Panc1 (cell line): ENCODE measurements around the gene TP63. TPM values are rescaled to one million over a fixed set of nuclear protein-coding genes. Genes with fewer than 3 reads are reported as not detected.

Experiments used
- ATAC-seq: fragments of 200-7000 bp; cut with Tn5 transposase; 2 replicates; pipeline ENCODE4 v1.9.1; 2020; ENCODE audit warnings: mild to moderate bottlenecking, moderate library complexity
- BruUV-seq: library from RNA; stranded (reverse); fragments of 400-500 nt; replicated peaks from 2 replicates; lab custom pipeline; 2021; lab: Mats Ljungman, UMichigan
- CTCF ChIA-PET: fragments of 300-600 bp; sonication (Branson Sonifier 250); formaldehyde crosslinking; loops from one replicate; lab custom pipeline; 2022; ENCODE audit warnings: antibody characterized with exemption; lab: Charles Lee
- POLR2A ChIA-PET: fragments of 300-600 bp; sonication (Branson Sonifier 250); formaldehyde crosslinking; loops from one replicate; lab custom pipeline; 2022; ENCODE audit warnings: antibody characterized with exemption; lab: Charles Lee
- DNase-seq: peaks from one replicate; pipeline ENCODE4 v3.0.0-alpha.2; 2010; ENCODE audit warnings: low read depth, low spot score
- H3K27ac ChIP-seq: 2 replicates; pipeline ENCODE4 v1.5.1; 2011; ENCODE audit warnings: mild to moderate bottlenecking, low read length, inconsistent platforms
- H3K27me3 ChIP-seq: fragments of 200-500 bp; sonication (Bioruptor generic); 2 replicates; pipeline ENCODE4 v1.6.0; 2014; ENCODE audit warnings: low read length, inconsistent platforms; ENCODE audit not compliant: control insufficient read depth, insufficient read depth
- H3K36me3 ChIP-seq: fragments of 200-500 bp; sonication (Bioruptor generic); 2 replicates; pipeline ENCODE4 v1.5.1; 2014; ENCODE audit warnings: inconsistent platforms, mild to moderate bottlenecking, low read length, moderate library complexity; ENCODE audit not compliant: control insufficient read depth, insufficient read depth
- H3K4me1 ChIP-seq: 2 replicates; pipeline ENCODE4 v1.5.1; 2011; ENCODE audit warnings: inconsistent platforms, mild to moderate bottlenecking, low read length, moderate library complexity; ENCODE audit not compliant: control insufficient read depth, insufficient read depth
- H3K4me3 ChIP-seq, 2 experiments: 2 replicates each; pipeline ENCODE4 v1.5.1; 2011 to 2012; ENCODE audit warnings: low read depth in 2 of 2, low read length in 2 of 2, mild to moderate bottlenecking in 2 of 2, inconsistent platforms in 1 of 2, moderate library complexity in 1 of 2
- H3K9me3 ChIP-seq: fragments of 200-500 bp; sonication (Bioruptor generic); 2 replicates; pipeline ENCODE4 v1.5.1; 2014; ENCODE audit warnings: low read depth, mild to moderate bottlenecking, inconsistent platforms, low read length, moderate library complexity; ENCODE audit not compliant: control insufficient read depth, insufficient read depth
- POLR2AphosphoS5 ChIP-seq: IDR thresholded peaks from 2 replicates; pipeline ENCODE4 v1.6.1; 2012; ENCODE audit warnings: mild to moderate bottlenecking, low read depth, low read length, moderate library complexity
- REST ChIP-seq, 2 experiments: IDR thresholded peaks; 2 replicates each; pipeline ENCODE4 v1.6.1; 2011 to 2012; ENCODE audit warnings: low read depth in 2 of 2, control low read depth in 1 of 2, low read length in 1 of 2, mild to moderate bottlenecking in 1 of 2, moderate library complexity in 1 of 2; ENCODE audit not compliant: insufficient read depth in 1 of 2
- SIN3A ChIP-seq: IDR thresholded peaks from 2 replicates; pipeline ENCODE4 v1.6.1; 2012; ENCODE audit warnings: low read depth, mild to moderate bottlenecking, low read length, moderate library complexity, borderline replicate concordance; ENCODE audit not compliant: insufficient read depth
- TCF7L2 ChIP-seq: IDR thresholded peaks from 2 replicates; pipeline ENCODE4 v1.6.1; 2011; ENCODE audit warnings: mild to moderate bottlenecking, low read depth, low read length, inconsistent platforms
- in situ Hi-C: cut with HindIII; loops from 2 replicates; pipeline ENCODE4 v1.10.0; 2016; ENCODE audit warnings: low sequenced_read_pairs, low pct_unique_long_range_greater_than_20kb
- intact Hi-C: fragments of 100-400 bp; cut with micrococcal nuclease; formaldehyde crosslinking; loops from one replicate; pipeline ENCODE4 v1.10.0; 2022; ENCODE audit not compliant: unreplicated experiment
- total RNA-seq: library from RNA; stranded (reverse); gene quantifications from one replicate; pipeline ENCODE4 v1.2.1, GENCODE V29; 2021; ENCODE audit not compliant: unreplicated experiment
- TF ChIP-seq, protein P1 (sequence below): fragments of 450-650 bp; IDR thresholded peaks from 2 replicates; pipeline ENCODE4 v1.5.1; 2017; ENCODE audit warnings: mild to moderate bottlenecking

TP63 gene
- total RNA-seq, 1 experiment from 2014 or later: 0.51 TPM

- Histone ChIP-seq H3K4me3 (no peak overlapping the region), H3K27me3 (no peaks in the 10 kb centered on the region), H3K9me3 (no peaks in the 10 kb centered on the region), H3K4me1 (no peaks in the 10 kb centered on the region), H3K27ac (no peak overlapping the region), H3K36me3 (no peaks in the 10 kb centered on the region)
- POLR2A ChIA-PET: no interaction called here
- DNase-seq (no peak), ATAC-seq (no peak)
- intact Hi-C loops: no loop called here
- CTCF ChIA-PET: no interaction called here
- in situ Hi-C loops: no loop called here
- no TSS peak for BruUV-seq
- TF ChIP-seq SIN3A (no peak), TCF7L2 (no peak), POLR2AphosphoS5 (no peak), REST (IDR thresholded peaks at IDR 0.05; ENCODE audit: insufficient read depth in 1 of 2, low read depth in 2 of 2, low read length in 1 of 2) (no peak)
- TF ChIP-seq, protein P1, sequence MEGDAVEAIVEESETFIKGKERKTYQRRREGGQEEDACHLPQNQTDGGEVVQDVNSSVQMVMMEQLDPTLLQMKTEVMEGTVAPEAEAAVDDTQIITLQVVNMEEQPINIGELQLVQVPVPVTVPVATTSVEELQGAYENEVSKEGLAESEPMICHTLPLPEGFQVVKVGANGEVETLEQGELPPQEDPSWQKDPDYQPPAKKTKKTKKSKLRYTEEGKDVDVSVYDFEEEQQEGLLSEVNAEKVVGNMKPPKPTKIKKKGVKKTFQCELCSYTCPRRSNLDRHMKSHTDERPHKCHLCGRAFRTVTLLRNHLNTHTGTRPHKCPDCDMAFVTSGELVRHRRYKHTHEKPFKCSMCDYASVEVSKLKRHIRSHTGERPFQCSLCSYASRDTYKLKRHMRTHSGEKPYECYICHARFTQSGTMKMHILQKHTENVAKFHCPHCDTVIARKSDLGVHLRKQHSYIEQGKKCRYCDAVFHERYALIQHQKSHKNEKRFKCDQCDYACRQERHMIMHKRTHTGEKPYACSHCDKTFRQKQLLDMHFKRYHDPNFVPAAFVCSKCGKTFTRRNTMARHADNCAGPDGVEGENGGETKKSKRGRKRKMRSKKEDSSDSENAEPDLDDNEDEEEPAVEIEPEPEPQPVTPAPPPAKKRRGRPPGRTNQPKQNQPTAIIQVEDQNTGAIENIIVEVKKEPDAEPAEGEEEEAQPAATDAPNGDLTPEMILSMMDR: no peak
These were observed 87.0 kb downstream of the TP63 start for GRCh38 chr3:189718215-189718614.

DNA sequence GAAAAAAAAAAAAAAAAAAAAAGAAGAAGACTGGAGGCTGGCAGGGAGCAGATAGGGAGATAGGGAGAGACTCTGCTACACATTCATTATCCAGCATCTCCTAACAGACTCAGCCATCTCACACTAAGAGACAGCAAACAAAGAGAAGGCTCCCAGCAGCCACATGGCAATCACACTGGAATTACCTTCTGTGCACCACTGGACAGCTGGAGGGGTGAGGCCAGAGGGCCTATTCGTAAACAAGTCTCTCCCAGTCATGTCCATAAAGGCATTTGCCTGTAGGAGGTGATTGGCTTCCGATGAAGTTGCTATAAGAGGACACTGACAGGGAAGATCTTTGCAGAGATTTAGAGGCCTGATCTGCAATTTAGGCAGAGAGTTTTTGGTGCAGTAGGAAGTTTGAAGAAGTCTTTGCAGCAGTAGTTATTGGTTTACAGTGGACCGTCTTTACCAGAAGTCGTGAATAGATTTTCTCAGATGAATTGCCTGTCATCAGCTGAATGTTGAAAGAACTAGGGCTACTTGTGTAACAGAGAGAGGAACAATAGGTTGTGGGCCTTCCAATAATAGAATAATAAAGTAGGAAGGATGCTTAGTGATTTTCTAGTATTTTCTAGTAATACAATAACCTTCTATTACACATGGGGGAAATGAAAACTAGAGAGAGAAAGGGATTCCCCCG is 89.7 kb downstream of the TP63 start:
- H3K9me3 ChIP-seq: no peaks in the 10 kb centered on the region
- POLR2A ChIA-PET: no interaction called here
- in situ Hi-C loops (no loop called here), intact Hi-C loops (no loop called here)
- BruUV-seq: no TSS peak
- DNase-seq (no peak), ATAC-seq (no peak)
- TF ChIP-seq, protein P1: no peak
- H3K27me3 ChIP-seq: no peaks in the 10 kb centered on the region
- H3K36me3 ChIP-seq: no peaks in the 10 kb centered on the region
- no peak overlapping the region for H3K27ac ChIP-seq
- CTCF ChIA-PET: no interaction called here
- no peak overlapping the region for H3K4me3 ChIP-seq
- H3K4me1 ChIP-seq: no peaks in the 10 kb centered on the region
